Natural killer cell (primary cell): ENCODE data around the gene LRFN3. TPM values are rescaled to one million over a fixed set of nuclear protein-coding genes. Genes with fewer than 3 reads are reported as not detected.
"Not testable (repeated sequence)": the region's sequence is repeated elsewhere in the genome, so short reads cannot be mapped to it uniquely, and the experiment has no call there.

Experiments
- ATAC-seq, 3 donors: fragments of 150-1000 bp in 2 of 3; fragments of 200-7000 bp in 1 of 3; cut with Tn5 transposase; 1 replicate in 1 of 3; 2 replicates in 2 of 3; pipeline ENCODE4 v1.10.0; 2021; ENCODE audit warnings: mild to moderate bottlenecking in 2 of 3, moderate library complexity in 2 of 3
- DNase-seq, 2 donors: peaks; one replicate each; pipeline versions ENCODE4 v3.0.0 to v3.0.0-alpha.2; 2013 to 2021; ENCODE audit warnings: mixed read lengths in 1 of 2
- H3K27ac ChIP-seq: one replicate; pipeline ENCODE4 v1.5.1; 2013; ENCODE audit warnings: mild to moderate bottlenecking, low read length
- H3K27me3 ChIP-seq: one replicate; pipeline ENCODE4 v1.6.1; 2013; ENCODE audit warnings: low read length; ENCODE audit not compliant: control insufficient read depth, insufficient read depth
- H3K36me3 ChIP-seq: one replicate; pipeline ENCODE4 v1.6.1; 2013; ENCODE audit warnings: low read length; ENCODE audit not compliant: control insufficient read depth, insufficient read depth
- H3K4me1 ChIP-seq: one replicate; pipeline ENCODE4 v1.6.1; 2013; ENCODE audit warnings: low read length; ENCODE audit not compliant: control insufficient read depth, insufficient read depth
- H3K4me3 ChIP-seq: one replicate; pipeline ENCODE4 v1.5.1; 2013; ENCODE audit warnings: low read length
- H3K9me3 ChIP-seq: one replicate; pipeline ENCODE4 v1.6.1; 2013; ENCODE audit warnings: low read length; ENCODE audit not compliant: control insufficient read depth, insufficient read depth
- H3K27ac Mint-ChIP-seq, 2 donors: one replicate each; pipeline ENCODE4 v1.8.0; 2022; ENCODE audit warnings: mild to moderate bottlenecking in 2 of 2, mixed read lengths in 2 of 2, moderate library complexity in 1 of 2
- H3K27me3 Mint-ChIP-seq, 2 donors: one replicate each; pipeline ENCODE4 v1.8.0; 2022; ENCODE audit warnings: low read depth in 2 of 2, mixed read lengths in 2 of 2
- H3K36me3 Mint-ChIP-seq: one replicate; pipeline ENCODE4 v1.8.0; 2022; ENCODE audit warnings: mixed read lengths
- H3K4me1 Mint-ChIP-seq, 2 donors: one replicate each; pipeline ENCODE4 v1.8.0; 2022; ENCODE audit warnings: mixed read lengths in 2 of 2
- H3K4me3 Mint-ChIP-seq: one replicate; pipeline ENCODE4 v1.8.0; 2022; ENCODE audit warnings: mild to moderate bottlenecking, moderate library complexity, mixed read lengths
- H3K9me3 Mint-ChIP-seq, 2 donors: one replicate each; pipeline ENCODE4 v1.8.0; 2022; ENCODE audit warnings: mixed read lengths in 2 of 2
- CTCF ChIP-seq: fragments of 200-600 bp; IDR thresholded peaks from one replicate; pipeline ENCODE4 v1.8.0; 2022; ENCODE audit warnings: antibody characterized with exemption
- WGBS: methylation state at CpG from one replicate; pipeline ENCODE4 v1.1.7; 2013; ENCODE audit warnings: missing lambda C conversion rate; ENCODE audit not compliant: insufficient coverage; 5-methylcytosine and 5-hydroxymethylcytosine counted together
- intact Hi-C: fragments of 100-400 bp; cut with micrococcal nuclease; formaldehyde crosslinking; loops from one replicate; pipeline ENCODE4 v1.14.2; 2022
- total RNA-seq, 4 donors: library from RNA; stranded (reverse); fragments of 120-200 nt in 1 of 4; gene quantifications; one replicate each; pipeline versions ENCODE4 v1.2.3 to v1.2.4, GENCODE V29; 2013 to 2022

The LRFN3 gene
- total RNA-seq, 3 donors from 2014 or later (not counting 1 experiment from before 2014, with no cell fraction given): 2.6 to 9.3 (median 3.2) TPM

- no peak for TF ChIP-seq CTCF
- Mint-ChIP-seq H3K4me3 (peak overlapping the region; percentile 45), H3K27me3 (no peaks in the 10 kb centered on the region), H3K9me3 (no peaks in the 10 kb centered on the region), H3K4me1 (peaks cover 4 to 11% of the 10 kb centered on the region in 2 donors), H3K27ac (peak overlapping the region; percentile 42 to 83), H3K36me3 (peaks cover 18% of the 10 kb centered on the region)
- ATAC-seq: peak in 2 of 3 donors; percentile 24 to 27
- peaks cover 64% of the 10 kb centered on the region for H3K36me3 ChIP-seq
- 97% methylated on average over 18 of the region's 18 CpGs for WGBS
- no peaks in the 10 kb centered on the region for H3K4me1 ChIP-seq
- no peak overlapping the region for H3K27ac ChIP-seq
- H3K9me3 ChIP-seq: no peaks in the 10 kb centered on the region
- intact Hi-C loops: no loop called here
- H3K4me3 ChIP-seq: no peak overlapping the region
- no peak for DNase-seq
- no peaks in the 10 kb centered on the region for H3K27me3 ChIP-seq
Observed at GRCh38 chr19:35889370-35890112, 46.6 kb upstream of the LRFN3 start.

GRCh38 chr19:35890113-35890650 is 46.0 kb upstream of the LRFN3 start:
- Histone ChIP-seq H3K27me3 (no peaks in the 10 kb centered on the region), H3K4me3 (no peak overlapping the region), H3K9me3 (no peaks in the 10 kb centered on the region), H3K36me3 (peaks cover 66% of the 10 kb centered on the region), H3K4me1 (no peaks in the 10 kb centered on the region), H3K27ac (no peak overlapping the region)
- H3K4me3 Mint-ChIP-seq: no peak overlapping the region
- peaks cover 4 to 11% of the 10 kb centered on the region in 2 donors for H3K4me1 Mint-ChIP-seq
- H3K27me3 Mint-ChIP-seq: no peaks in the 10 kb centered on the region
- no peaks in the 10 kb centered on the region for H3K9me3 Mint-ChIP-seq
- DNase-seq (no peak), ATAC-seq (peak in 1 of 3 donors; percentile 25)
- peak overlapping the region in 1 of 2 donors; percentile 76 for H3K27ac Mint-ChIP-seq
- no peak for TF ChIP-seq CTCF
- intact Hi-C loops: no loop called here
- peaks cover 18% of the 10 kb centered on the region for H3K36me3 Mint-ChIP-seq
- 98% methylated on average over 13 of the region's 13 CpGs for WGBS

- WGBS: 97% methylated on average over 3 of the region's 3 CpGs
Observed at GRCh38 chr19:35891819-35892218, 44.4 kb upstream of the LRFN3 start.

GRCh38 chr19:35894342-35894741 is 41.8 kb upstream of the LRFN3 start:
- 95% methylated on average over 2 of the region's 2 CpGs for WGBS
- H3K36me3 Mint-ChIP-seq: peaks cover 7% of the 10 kb centered on the region
- intact Hi-C loops: no loop called here

More at GRCh38 chr19:35891819-35892218, 44.4 kb upstream of the LRFN3 start:
- H3K27ac ChIP-seq, H3K4me1 ChIP-seq, H3K9me3 ChIP-seq, DNase-seq, H3K27me3 Mint-ChIP-seq, H3K9me3 Mint-ChIP-seq, H3K4me3 ChIP-seq, H3K27ac Mint-ChIP-seq, intact Hi-C loops, ATAC-seq, H3K4me3 Mint-ChIP-seq, H3K27me3 ChIP-seq: not testable (repeated sequence)
- H3K36me3 Mint-ChIP-seq: peaks cover 18% of the 10 kb centered on the region
- peaks cover 78% of the 10 kb centered on the region for H3K36me3 ChIP-seq
- H3K4me1 Mint-ChIP-seq: peaks cover 11 to 19% of the 10 kb centered on the region in 2 donors

More at GRCh38 chr19:35894342-35894741, 41.8 kb upstream of the LRFN3 start:
- peaks cover 32% of the 10 kb centered on the region for H3K4me1 ChIP-seq
- H3K27ac ChIP-seq: no peak overlapping the region
- no peak for TF ChIP-seq CTCF
- no peak overlapping the region for H3K4me3 ChIP-seq
- ATAC-seq (no peak), DNase-seq (no peak)
- no peak overlapping the region for H3K27ac Mint-ChIP-seq
- H3K4me3 Mint-ChIP-seq: no peak overlapping the region
- H3K27me3 ChIP-seq: no peaks in the 10 kb centered on the region
- H3K36me3 ChIP-seq: peaks cover 65% of the 10 kb centered on the region
- H3K9me3 Mint-ChIP-seq: no peaks in the 10 kb centered on the region
- no peaks in the 10 kb centered on the region for H3K27me3 Mint-ChIP-seq
- H3K9me3 ChIP-seq: no peaks in the 10 kb centered on the region
- peaks cover 11 to 35% of the 10 kb centered on the region in 2 donors for H3K4me1 Mint-ChIP-seq
